ENCODE measurements around the gene HSPA1A.
A peak's percentile ranks its signal among the peaks of the same experiment; 100 is the strongest.

HSPA1A gene

DNA sequence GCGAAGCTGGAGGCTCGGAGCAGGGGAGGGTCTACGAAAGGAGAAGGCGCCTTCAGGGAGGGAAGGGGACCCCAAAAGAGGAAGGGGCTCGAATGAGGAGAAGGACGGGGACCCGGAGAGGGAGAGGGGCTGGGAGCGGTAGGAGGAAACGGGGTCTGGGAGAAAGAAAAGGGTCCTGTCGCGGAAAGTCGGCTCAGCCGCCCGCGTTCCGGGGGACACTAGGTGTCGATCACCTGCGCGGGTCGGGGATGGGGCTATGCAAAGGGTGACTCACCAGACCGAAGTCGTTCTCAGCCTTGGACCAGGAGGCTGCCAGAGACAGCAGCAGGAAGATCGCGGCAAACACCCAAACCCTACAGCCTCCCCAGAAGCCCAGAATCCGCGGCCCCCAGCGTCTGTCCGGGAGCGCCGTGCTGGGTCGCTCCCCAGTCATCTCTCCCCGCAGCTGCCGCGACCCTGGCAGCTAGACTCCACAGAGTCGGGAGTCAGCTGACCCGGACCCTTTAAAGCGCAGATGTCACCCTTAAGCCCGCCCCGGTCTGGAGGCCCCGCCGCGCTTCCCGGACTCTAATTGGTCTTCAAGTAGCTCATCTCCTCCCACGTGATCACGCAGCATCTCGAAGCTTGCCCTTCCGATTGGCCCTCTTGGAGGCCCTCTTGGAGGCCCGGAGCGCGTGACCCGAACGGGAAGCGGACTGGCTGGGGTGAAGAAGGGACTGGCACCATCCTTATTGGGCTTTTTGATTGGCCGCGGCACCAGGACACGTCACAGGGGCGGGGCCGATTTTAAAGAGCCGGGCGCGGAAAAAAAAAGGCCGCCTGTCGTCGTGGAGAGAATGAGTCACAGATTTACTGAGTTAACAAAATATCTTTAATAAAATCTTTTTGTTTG, 47.2 kb downstream of the HSPA1A start, which contains the start of gene NEU1 (continued):
- TF ChIP-seq ZNF148 (tag by site-specific recombination; IDR thresholded peaks at IDR 0.05; ENCODE audit: borderline replicate concordance) = no peak
- no peak for TF ChIP-seq KLF8 (tag by site-specific recombination; IDR thresholded peaks at IDR 0.05)
- TF ChIP-seq TCF7L2 (IDR thresholded peaks at IDR 0.05; ENCODE audit: borderline replicate concordance, low read depth, low read length) = no peak
- TF ChIP-seq ZNF18 (tag by site-specific recombination; IDR thresholded peaks at IDR 0.05) = no peak
- no peak for TF ChIP-seq RBAK (tag by site-specific recombination; IDR thresholded peaks at IDR 0.05)
- TF ChIP-seq ZNF776 (tag by site-specific recombination; IDR thresholded peaks at IDR 0.05; ENCODE audit: borderline replicate concordance) = no peak
- peak; percentile 81 for TF ChIP-seq ZIC2 (tag by site-specific recombination; IDR thresholded peaks at IDR 0.05)
- TF ChIP-seq ZNF488 (tag by site-specific recombination; IDR thresholded peaks at IDR 0.05) = no peak
- no peak for TF ChIP-seq ZNF623 (tag by site-specific recombination; IDR thresholded peaks at IDR 0.05)
- no peak for TF ChIP-seq GLI2 (tag by site-specific recombination; IDR thresholded peaks at IDR 0.05; ENCODE audit: borderline replicate concordance, low read depth)
- no peak for TF ChIP-seq YY2 (tag by site-specific recombination; IDR thresholded peaks at IDR 0.05)
- TF ChIP-seq ZNF514 (tag by site-specific recombination; IDR thresholded peaks at IDR 0.05) = no peak
- no peak for TF ChIP-seq SCRT2 (tag by site-specific recombination; IDR thresholded peaks at IDR 0.05)
- no peak for TF ChIP-seq HOXC10 (CRISPR knock-in tag; IDR thresholded peaks at IDR 0.05)
- TF ChIP-seq ZNF324 (tag by site-specific recombination; IDR thresholded peaks at IDR 0.05) = 0 out of 2 replicates have a peak, but pooled peaks have one; percentile 34
- 0 out of 2 replicates have a peak, but pooled peaks have one; percentile 19 for TF ChIP-seq ZNF169 (tag by site-specific recombination; IDR thresholded peaks at IDR 0.05)
- TF ChIP-seq FEZF1 (tag by site-specific recombination; IDR thresholded peaks at IDR 0.05) = no peak
- 0 out of 2 replicates have a peak, but pooled peaks have one; percentile 20 for TF ChIP-seq ZNF664 (tag by site-specific recombination; IDR thresholded peaks at IDR 0.05)
- TF ChIP-seq ZNF707 (tag by site-specific recombination; IDR thresholded peaks at IDR 0.05) = 0 out of 2 replicates have a peak, but pooled peaks have one; percentile 48
- TF ChIP-seq ZNF302 (tag by site-specific recombination; IDR thresholded peaks at IDR 0.05; ENCODE audit: low read depth) = no peak
- TF ChIP-seq ZNF660 (tag by site-specific recombination; IDR thresholded peaks at IDR 0.05) = peak; percentile 51
- TF ChIP-seq ZFP41 (tag by site-specific recombination; IDR thresholded peaks at IDR 0.05; ENCODE audit: borderline replicate concordance) = no peak
- no peak for TF ChIP-seq ZNF140 (tag by site-specific recombination; IDR thresholded peaks at IDR 0.05)
- TF ChIP-seq SALL2 (tag by site-specific recombination; IDR thresholded peaks at IDR 0.05; ENCODE audit: borderline replicate concordance) = no peak
- no peak for TF ChIP-seq ZNF658 (tag by site-specific recombination; IDR thresholded peaks at IDR 0.05)
- TF ChIP-seq ZNF544 (tag by site-specific recombination; IDR thresholded peaks at IDR 0.05) = no peak
- TF ChIP-seq ZNF416 (tag by site-specific recombination; IDR thresholded peaks at IDR 0.05) = no peak
- TF ChIP-seq ZNF768 (tag by site-specific recombination; IDR thresholded peaks at IDR 0.05) = no peak
- peak; percentile 58 for TF ChIP-seq GLIS1 (tag by site-specific recombination; IDR thresholded peaks at IDR 0.05)
- peak; percentile 88 for TF ChIP-seq ZNF692 (tag by site-specific recombination; IDR thresholded peaks at IDR 0.05)
- TF ChIP-seq ZNF391 (tag by site-specific recombination; IDR thresholded peaks at IDR 0.05; ENCODE audit: borderline replicate concordance, low read depth) = no peak
- TF ChIP-seq ZNF394 (tag by site-specific recombination; IDR thresholded peaks at IDR 0.05; ENCODE audit: borderline replicate concordance) = peak; percentile 39; the same call in 1 of the 2 replicates
- no peak for TF ChIP-seq ZBTB8A (tag by site-specific recombination; IDR thresholded peaks at IDR 0.05)
- TF ChIP-seq, protein P1, sequence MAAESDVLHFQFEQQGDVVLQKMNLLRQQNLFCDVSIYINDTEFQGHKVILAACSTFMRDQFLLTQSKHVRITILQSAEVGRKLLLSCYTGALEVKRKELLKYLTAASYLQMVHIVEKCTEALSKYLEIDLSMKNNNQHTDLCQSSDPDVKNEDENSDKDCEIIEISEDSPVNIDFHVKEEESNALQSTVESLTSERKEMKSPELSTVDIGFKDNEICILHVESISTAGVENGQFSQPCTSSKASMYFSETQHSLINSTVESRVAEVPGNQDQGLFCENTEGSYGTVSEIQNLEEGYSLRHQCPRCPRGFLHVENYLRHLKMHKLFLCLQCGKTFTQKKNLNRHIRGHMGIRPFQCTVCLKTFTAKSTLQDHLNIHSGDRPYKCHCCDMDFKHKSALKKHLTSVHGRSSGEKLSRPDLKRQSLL (tag by site-specific recombination; IDR thresholded peaks at IDR 0.05) = 0 out of 2 replicates have a peak, but pooled peaks have one; percentile 23

Data from HEK293 (cell line).